Stimulated activated CD8-positive, alpha-beta memory T cell treated with anti-CD3 and anti-CD28 coated beads, Interleukin-7, amount 100 ng/mL, for 48 hours (primary cell): ENCODE data around the gene RBP3.

ENCODE experiments used
- DNase-seq, 2 donors: peaks; one replicate each; pipeline ENCODE4 v3.0.0-alpha.2; 2020; ENCODE audit warnings: low read depth in 1 of 2; ENCODE audit errors: extremely low read depth in 1 of 2

The RBP3 gene

GRCh38 chr10:47335906-47336305 lies 12.3 kb upstream of the RBP3 start:
- no peak for DNase-seq

GRCh38 chr10:47336387-47337134 lies 11.6 kb upstream of the RBP3 start:
- no peak for DNase-seq

GRCh38 chr10:47337310-47337709 lies 10.9 kb upstream of the RBP3 start:
- no peak for DNase-seq

GRCh38 chr10:47339186-47339735 lies 8.9 kb upstream of the RBP3 start:
- DNase-seq: no peak

- no peak for DNase-seq
Measured at GRCh38 chr10:47339759-47340607, 8.2 kb upstream of the RBP3 start.

- peak; percentile 27 to 31 for DNase-seq
Measured at GRCh38 chr10:47340608-47341170, 7.5 kb upstream of the RBP3 start.

GRCh38 chr10:47344996-47345870 lies 2.9 kb upstream of the RBP3 start:
- no peak for DNase-seq

- no peak for DNase-seq
Measured at GRCh38 chr10:47346581-47347302, 1.4 kb upstream of the RBP3 start.

GRCh38 chr10:47347303-47347675 lies 874 bp upstream of the RBP3 start:
- no peak for DNase-seq

- DNase-seq: no peak
Measured at GRCh38 chr10:47348661-47349470, 703 bp downstream of the RBP3 start.

- no peak for DNase-seq
Measured at GRCh38 chr10:47349516-47349915, 1.4 kb downstream of the RBP3 start.

GRCh38 chr10:47349941-47350371 lies 1.8 kb downstream of the RBP3 start:
- no peak for DNase-seq

GRCh38 chr10:47350671-47351640 lies 2.8 kb downstream of the RBP3 start:
- no peak for DNase-seq

GRCh38 chr10:47351899-47352815 lies 4.0 kb downstream of the RBP3 start:
- DNase-seq: no peak

- no peak for DNase-seq
Measured at GRCh38 chr10:47353351-47353750, 5.2 kb downstream of the RBP3 start.

- no peak for DNase-seq
Measured at GRCh38 chr10:47354165-47354564, 6.0 kb downstream of the RBP3 start.

GRCh38 chr10:47354900-47355299 lies 6.7 kb downstream of the RBP3 start:
- DNase-seq: no peak
